D721Med (cell line): ENCODE data around the gene GPR161.
A peak's percentile ranks its signal among the peaks of the same experiment; 100 is the strongest.

Source experiments
- DNase-seq: peaks from one replicate; pipeline ENCODE4 v3.0.0; 2011; ENCODE audit warnings: low spot score; ENCODE audit not compliant: insufficient read length
- FAIRE-seq: peaks from 2 replicates; lab custom pipeline; 2011; peaks lifted over from hg19 to GRCh38; lab: Jason Lieb, UNC
- CTCF ChIP-seq: IDR thresholded peaks from 2 replicates; pipeline ENCODE4 v1.5.1; 2012; ENCODE audit warnings: mild to moderate bottlenecking, control low read depth; ENCODE audit not compliant: insufficient read depth; ENCODE audit errors: missing control alignments

GPR161 gene

GRCh38 chr1:168082008-168082876 lies 54.5 kb downstream of the GPR161 start:
- FAIRE-seq = peak; percentile 32

GRCh38 chr1:168081373-168082007 lies 55.2 kb downstream of the GPR161 start:
- TF ChIP-seq CTCF = no peak
- FAIRE-seq (peak; percentile 53), DNase-seq (no peak)

More at GRCh38 chr1:168082008-168082876, 54.5 kb downstream of the GPR161 start:
- TF ChIP-seq CTCF = peak; percentile 99
- DNase-seq = peak; percentile 66

- no peak for DNase-seq
- no peak for FAIRE-seq
- no peak for TF ChIP-seq CTCF
Measured at GRCh38 chr1:168079761-168080160, 57.0 kb downstream of the GPR161 start.

- DNase-seq = no peak
- TF ChIP-seq CTCF = no peak
- no peak for FAIRE-seq
Measured at GRCh38 chr1:168069384-168069783, 67.3 kb downstream of the GPR161 start.

- DNase-seq (no peak), FAIRE-seq (no peak)
- TF ChIP-seq CTCF = no peak
Measured at GRCh38 chr1:168065506-168065905, 71.2 kb downstream of the GPR161 start.

GRCh38 chr1:168064216-168064615 lies 72.5 kb downstream of the GPR161 start:
- no peak for TF ChIP-seq CTCF
- DNase-seq = no peak
- FAIRE-seq = no peak

GRCh38 chr1:168057921-168058320 lies 78.8 kb downstream of the GPR161 start:
- TF ChIP-seq CTCF = no peak
- peak; percentile 35 for FAIRE-seq
- DNase-seq = no peak
